Stomach (tissue), 4 donors: Measurements from ENCODE around the gene GAMT.

Source experiments
- CTCF ChIP-seq, 7 experiments: fragments of 450-650 bp in 4 of 7; fragments of 200-600 bp in 3 of 7; sonication (generic) in 3 of 7; IDR thresholded peaks; one replicate each; pipeline ENCODE4 v1.5.1; 2016 to 2019; ENCODE audit warnings: antibody characterized with exemption in 7 of 7, control low read depth in 2 of 7, mild to moderate bottlenecking in 1 of 7
- POLR2A ChIP-seq, 4 donors: fragments of 450-650 bp; IDR thresholded peaks; one replicate each; pipeline ENCODE4 v1.6.1; 2016; ENCODE audit warnings: antibody characterized with exemption in 4 of 4, control low read depth in 2 of 4, mild to moderate bottlenecking in 1 of 4, moderate library complexity in 1 of 4

GRCh38 chr19:1373534-1374249 lies 27.6 kb downstream of the GAMT start:
- TF ChIP-seq CTCF (IDR thresholded peaks at IDR 0.05) = no peak
- TF ChIP-seq POLR2A (IDR thresholded peaks at IDR 0.05) = no peak
